Endothelial cell of umbilical vein (primary cell): ENCODE results near the gene U2AF2. TPM values are rescaled to one million over a fixed set of nuclear protein-coding genes. Genes with fewer than 3 reads are reported as not detected.

Experiments
- BruUV-seq: library from RNA; stranded (reverse); fragments of 400-500 nt; replicated peaks from 2 replicates; lab custom pipeline; 2021; lab: Mats Ljungman, UMichigan
- CTCF ChIA-PET: fragments of 300-600, 350-600 bp; sonication (Branson Sonifier 250); formaldehyde crosslinking; loops from one replicate; lab custom pipeline; 2021; ENCODE audit warnings: antibody characterized with exemption, inconsistent platforms; lab: Charles Lee
- POLR2A ChIA-PET: fragments of 300-600, 350-600 bp; sonication (Branson Sonifier 250); formaldehyde crosslinking; loops from one replicate; lab custom pipeline; 2021; ENCODE audit warnings: antibody characterized with exemption, inconsistent platforms; lab: Charles Lee
- DNase-seq: peaks from one replicate; pipeline ENCODE4 v3.0.0-alpha.2; 2011; ENCODE audit warnings: low read depth, low spot score
- FAIRE-seq: peaks from 2 replicates; lab custom pipeline; 2011; peaks lifted over from hg19 to GRCh38; lab: Jason Lieb, UNC
- H2AFZ ChIP-seq: 2 replicates; pipeline ENCODE4 v1.6.0; 2012; ENCODE audit warnings: low read depth, low read length, control low read depth, inconsistent platforms
- H3K27ac ChIP-seq: 2 replicates; pipeline ENCODE4 v1.5.1; 2011; ENCODE audit warnings: low read depth, mild to moderate bottlenecking, control low read depth, low read length, moderate library complexity; ENCODE audit not compliant: insufficient read depth
- H3K27me3 ChIP-seq, 2 experiments: 2 replicates each; pipeline versions ENCODE4 v1.6.0 to v1.6.1; 2011; ENCODE audit warnings: low read length in 2 of 2, mixed read lengths in 1 of 2; ENCODE audit not compliant: control insufficient read depth in 2 of 2, insufficient read depth in 2 of 2
- H3K36me3 ChIP-seq, 2 experiments: 2 replicates in 1 of 2; 3 replicates in 1 of 2; pipeline ENCODE4 v1.5.1; 2011; ENCODE audit warnings: low read length in 2 of 2, mild to moderate bottlenecking in 1 of 2, moderate library complexity in 1 of 2; ENCODE audit not compliant: control insufficient read depth in 2 of 2, insufficient read depth in 2 of 2; ENCODE audit errors: extremely low read depth in 1 of 2
- H3K4me1 ChIP-seq: 3 replicates; pipeline ENCODE4 v1.5.1; 2011; ENCODE audit warnings: mild to moderate bottlenecking, low read length; ENCODE audit not compliant: control insufficient read depth, insufficient read depth; ENCODE audit errors: extremely low read depth
- H3K4me2 ChIP-seq: 2 replicates; pipeline ENCODE4 v1.6.1; 2011; ENCODE audit warnings: low read length, control low read depth, mixed read lengths; ENCODE audit not compliant: insufficient read depth
- H3K4me3 ChIP-seq, 3 experiments: fragments of 200-600 bp in 1 of 3; sonication (generic), shearing (Covaris generic) in 1 of 3; replicated peaks in 1 of 3; 2 replicates each; pipeline ENCODE4 v1.5.1; 2011 to 2016; ENCODE audit warnings: control low read depth in 3 of 3, low read length in 3 of 3, mild to moderate bottlenecking in 2 of 3, inconsistent platforms in 1 of 3, low read depth in 1 of 3, moderate library complexity in 1 of 3; ENCODE audit not compliant: insufficient read depth in 1 of 3
- H3K79me2 ChIP-seq: 2 replicates; pipeline ENCODE4 v1.6.0; 2012; ENCODE audit warnings: low read length, inconsistent platforms; ENCODE audit not compliant: control insufficient read depth, insufficient read depth
- H3K9ac ChIP-seq: replicated peaks from 2 replicates; pipeline ENCODE3; 2011; ENCODE audit warnings: low read length, control low read depth; ENCODE audit not compliant: insufficient read depth; ENCODE audit errors: extremely low read depth
- H3K9me1 ChIP-seq: replicated peaks from 3 replicates; pipeline ENCODE4 v1.6.0; 2011; ENCODE audit warnings: mild to moderate bottlenecking, low read length; ENCODE audit not compliant: control insufficient read depth, insufficient read depth; ENCODE audit errors: extremely low read depth
- H3K9me3 ChIP-seq: replicated peaks from 2 replicates; pipeline ENCODE4 v1.5.1; 2012; ENCODE audit warnings: low read length, inconsistent platforms; ENCODE audit not compliant: control insufficient read depth, insufficient read depth
- H4K20me1 ChIP-seq: replicated peaks from 2 replicates; pipeline ENCODE3; 2011; ENCODE audit warnings: mild to moderate bottlenecking, low read length; ENCODE audit not compliant: control insufficient read depth, insufficient read depth; ENCODE audit errors: extremely low read depth
- CTCF ChIP-seq, 2 donors: IDR thresholded peaks; 1 replicate in 1 of 2; 2 replicates in 1 of 2; pipeline ENCODE4 v1.5.1; 2011; ENCODE audit warnings: low read length in 2 of 2, mild to moderate bottlenecking in 2 of 2, moderate library complexity in 2 of 2, control low read depth in 1 of 2, inconsistent platforms in 1 of 2, low read depth in 1 of 2; ENCODE audit not compliant: insufficient read depth in 1 of 2; ENCODE audit errors: extremely low read depth in 1 of 2
- EZH2 ChIP-seq: IDR thresholded peaks from 2 replicates; pipeline ENCODE4 v1.6.1; 2012; ENCODE audit warnings: borderline replicate concordance, low read depth, mild to moderate bottlenecking, moderate library complexity, low read length, inconsistent platforms; ENCODE audit not compliant: severe bottlenecking
- GATA2 ChIP-seq: IDR thresholded peaks from 2 replicates; pipeline ENCODE4 v1.7.0; 2011; ENCODE audit warnings: low read depth, mild to moderate bottlenecking, moderate library complexity, mixed read lengths, low read length; ENCODE audit not compliant: insufficient read length, insufficient read depth
- JUN ChIP-seq: IDR thresholded peaks from 2 replicates; pipeline ENCODE4 v1.6.1; 2011; ENCODE audit warnings: borderline replicate concordance, low read depth; ENCODE audit not compliant: insufficient read length, insufficient read depth
- MAX ChIP-seq: IDR thresholded peaks from 2 replicates; pipeline ENCODE4 v1.6.1; 2011; ENCODE audit not compliant: insufficient read depth, insufficient read length
- POLR2AphosphoS5 ChIP-seq: IDR thresholded peaks from 2 replicates; pipeline ENCODE4 v1.6.1; 2012; ENCODE audit warnings: low read depth, mild to moderate bottlenecking, control low read depth, low read length, moderate library complexity; ENCODE audit not compliant: insufficient read depth
- dilution Hi-C: fragments of 300-500 bp; cut with MboI; formaldehyde crosslinking; loops from one replicate; pipeline ENCODE4 v1.15.0; 2019; ENCODE audit warnings: low sequenced_read_pairs; ENCODE audit not compliant: extremely low pct_ligation_motif_present
- intact Hi-C: fragments of 100-400 bp; cut with micrococcal nuclease; formaldehyde crosslinking; loops from one replicate; pipeline ENCODE4 v1.10.0; 2022
- polyA plus RNA-seq, 4 experiments: library from polyadenylated mRNA; depleted of rRNA in 3 of 4; stranded (reverse) in 3 of 4; unstranded in 1 of 4; fragments of >200 nt; gene quantifications; 2 replicates each; pipeline versions ENCODE4 v1.2.1 to v1.2.3, GENCODE V29; 2011 to 2012; ENCODE audit warnings: missing spikeins in 1 of 4
- total RNA-seq: library from RNA; stranded (reverse); gene quantifications from 2 replicates; pipeline ENCODE4 v1.2.3, GENCODE V29; 2021

Gene U2AF2
- total and polyA plus RNA-seq, 2 donors (not counting 3 experiments of a cell fraction or from before 2014, with no cell fraction given) = 183 to 259 TPM

DNA sequence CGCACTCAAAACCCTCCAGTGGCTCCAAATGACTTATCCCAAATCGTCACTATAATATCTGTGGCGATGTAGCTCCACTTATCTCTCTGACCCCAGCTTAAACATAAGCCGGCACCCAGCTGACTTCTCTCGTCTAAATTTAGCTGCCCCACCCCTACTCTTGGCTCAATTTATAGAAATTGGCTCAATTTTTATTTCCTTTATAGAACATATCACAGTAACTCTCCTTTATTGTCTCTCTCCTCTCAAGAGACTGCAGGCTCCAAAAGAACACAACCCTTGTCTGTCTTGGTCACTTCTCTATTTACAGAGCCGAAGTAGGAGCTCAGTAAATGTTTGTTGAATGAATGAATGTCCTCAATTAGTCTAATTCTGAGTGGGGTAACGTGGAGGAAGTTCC, 31.3 kb upstream of the U2AF2 start:
- TSS peak; percentile 34 for BruUV-seq
- dilution Hi-C loops = no loop called here

More for the DNA sequence above, 31.3 kb upstream of the U2AF2 start:
- Histone ChIP-seq H3K9me1 (no peaks in the 10 kb centered on the region), H3K9ac (no peak overlapping the region), H3K27ac (no peak overlapping the region), H3K79me2 (no peaks in the 10 kb centered on the region), H3K4me1 (peaks cover 6% of the 10 kb centered on the region), H3K36me3 (peaks cover 0 to 3% of the 10 kb centered on the region in 2 experiments), H4K20me1 (no peaks in the 10 kb centered on the region), H3K27me3 (no peaks in the 10 kb centered on the region), H3K9me3 (no peaks in the 10 kb centered on the region), H2AFZ (no peak overlapping the region), H3K4me2 (no peak overlapping the region), H3K4me3 (no peak overlapping the region)
- TF ChIP-seq MAX = no peak
- no peak for TF ChIP-seq POLR2AphosphoS5
- TF ChIP-seq EZH2 = no peak
- TF ChIP-seq JUN = no peak
- no peak for TF ChIP-seq CTCF (IDR thresholded peaks at IDR 0.05; ENCODE audit: extremely low read depth in 1 of 2, insufficient read depth in 1 of 2, low read depth in 1 of 2, low read length in 2 of 2)
- no peak for TF ChIP-seq GATA2
- no peak for FAIRE-seq
- intact Hi-C loops = no loop called here
- DNase-seq = no peak
- CTCF ChIA-PET = interaction anchor here (1.5 kb wide), 1 partner anchor 15 kb away, joined by 5 read pairs; no protein-coding TSS in a partner anchor
- POLR2A ChIA-PET = interaction anchor here (1.4 kb wide), 1 partner anchor 24 kb away, joined by 8 read pairs; the partner anchor contains the start of gene FIZ1
